K562 (cell line): ENCODE results near the gene SMAD3. TPM values are rescaled to one million over a fixed set of nuclear protein-coding genes. Genes with fewer than 3 reads are reported as not detected.
A peak's percentile ranks its signal among the peaks of the same experiment; 100 is the strongest.

Source experiments
- ATAC-seq: fragments of 200-7000 bp; cut with Tn5 transposase; 3 replicates; pipeline ENCODE4 v1.9.1; 2020; ENCODE audit warnings: moderate library complexity
- BruUV-seq: library from RNA; stranded (reverse); fragments of 400-500 nt; replicated peaks from 2 replicates; lab custom pipeline; 2021; lab: Mats Ljungman, UMichigan
- CTCF ChIA-PET: fragments of 300-600 bp; formaldehyde crosslinking; extraction: SDS; loops from one replicate; lab custom pipeline; 2021; ENCODE audit warnings: low intra/inter-chr PET ratio; lab: Yijun Ruan, JAX
- POLR2A ChIA-PET: fragments of 300-600, 350-650 bp; sonication (Branson Sonifier 250); formaldehyde crosslinking; extraction: SDS; loops from one replicate; lab custom pipeline; 2021; ENCODE audit warnings: antibody characterized with exemption, inconsistent platforms; lab: Yijun Ruan, JAX
- DNase-seq, 4 experiments: peaks; one replicate each; pipeline versions ENCODE4 v3.0.0 to v3.0.0-alpha.2; 2011 to 2018; ENCODE audit warnings: low spot score in 3 of 4, mixed read lengths in 3 of 4; ENCODE audit errors: extremely low read depth in 1 of 4
- FAIRE-seq: peaks from 2 replicates; lab custom pipeline; 2011; peaks lifted over from hg19 to GRCh38; lab: Jason Lieb, UNC
- H2AFZ ChIP-seq: 2 replicates; pipeline ENCODE4 v1.6.0; 2011; ENCODE audit warnings: low read depth, low read length, control low read depth, inconsistent platforms
- H3K27ac ChIP-seq: fragments of 200-600 bp; 3 replicates; pipeline ENCODE4 v1.8.0; 2011; ENCODE audit warnings: low read depth, mild to moderate bottlenecking, control low read depth, inconsistent platforms, low read length, moderate library complexity, mixed read lengths; ENCODE audit errors: extremely low read depth
- H3K27me3 ChIP-seq, 2 experiments: fragments of 300-600 bp in 1 of 2; 2 replicates in 1 of 2; 3 replicates in 1 of 2; pipeline versions ENCODE4 v1.6.0 to v1.8.0; 2011; ENCODE audit warnings: inconsistent platforms in 2 of 2, low read length in 2 of 2, mild to moderate bottlenecking in 1 of 2, mixed read lengths in 1 of 2, moderate library complexity in 1 of 2; ENCODE audit not compliant: control insufficient read depth in 2 of 2, insufficient read depth in 2 of 2
- H3K36me3 ChIP-seq: fragments of 300-600 bp; 3 replicates; pipeline ENCODE4 v1.8.0; 2011; ENCODE audit warnings: mild to moderate bottlenecking, low read length, inconsistent platforms; ENCODE audit not compliant: control insufficient read depth, insufficient read depth
- H3K4me1 ChIP-seq, 2 experiments: fragments of 200-600 bp in 1 of 2; replicated peaks in 1 of 2; 2 replicates in 1 of 2; 3 replicates in 1 of 2; pipeline versions ENCODE4 v1.5.1 to v1.8.0; 2011; ENCODE audit warnings: inconsistent platforms in 2 of 2, low read length in 2 of 2, mild to moderate bottlenecking in 1 of 2, mixed read lengths in 1 of 2, moderate library complexity in 1 of 2; ENCODE audit not compliant: control insufficient read depth in 2 of 2, insufficient read depth in 2 of 2
- H3K4me2 ChIP-seq: 2 replicates; pipeline ENCODE4 v1.6.1; 2011; ENCODE audit warnings: low read length, control low read depth, inconsistent platforms, mixed read lengths; ENCODE audit not compliant: insufficient read depth
- H3K4me3 ChIP-seq: fragments of 200-600 bp; sonication (generic), shearing (Covaris generic); 2 replicates; pipeline ENCODE4 v1.5.1; 2016; ENCODE audit warnings: control low read depth, inconsistent platforms
- H3K79me2 ChIP-seq: fragments of 200-600 bp; 3 replicates; pipeline ENCODE4 v1.8.0; 2011; ENCODE audit warnings: low read length, inconsistent platforms; ENCODE audit not compliant: control insufficient read depth, insufficient read depth
- H3K9ac ChIP-seq, 2 experiments: 2 replicates each; pipeline versions ENCODE4 v1.6.0 to v1.6.1; 2011; ENCODE audit warnings: low read depth in 2 of 2, low read length in 2 of 2, control low read depth in 1 of 2, inconsistent platforms in 1 of 2, mild to moderate bottlenecking in 1 of 2, mixed read lengths in 1 of 2; ENCODE audit not compliant: insufficient read depth in 1 of 2
- H3K9me1 ChIP-seq: one replicate; pipeline ENCODE4 v1.6.0; 2011; ENCODE audit warnings: inconsistent platforms, mild to moderate bottlenecking, low read length, moderate library complexity; ENCODE audit not compliant: control insufficient read depth, insufficient read depth
- H3K9me3 ChIP-seq: replicated peaks from 2 replicates; pipeline ENCODE4 v1.5.1; 2011; ENCODE audit warnings: low read depth, low read length, inconsistent platforms; ENCODE audit not compliant: control insufficient read depth, insufficient read depth
- H4K20me1 ChIP-seq: replicated peaks from 2 replicates; pipeline ENCODE4 v1.6.1; 2011; ENCODE audit warnings: low read length, inconsistent platforms, mixed read lengths; ENCODE audit not compliant: control insufficient read depth, insufficient read depth
- IRF9 ChIP-seq: fragments of 450-650 bp; IDR thresholded peaks from 2 replicates; pipeline ENCODE4 v1.6.1; 2016; ENCODE audit warnings: missing biosample characterization, missing genetic modification characterization
- MGA ChIP-seq: fragments of 450-650 bp; IDR thresholded peaks from 2 replicates; pipeline ENCODE4 v1.6.1; 2016; ENCODE audit warnings: mild to moderate bottlenecking, moderate library complexity
- WGBS: fragments of 100-300 bp; shearing (Covaris generic); methylation state at CpG from one replicate; pipeline ENCODE4 v1.1.6; 2016; ENCODE audit warnings: low coverage, mixed read lengths; ENCODE audit not compliant: insufficient coverage; ENCODE audit errors: missing lambda C conversion rate; 5-methylcytosine and 5-hydroxymethylcytosine counted together
- in situ Hi-C: fragments of 300-500 bp; cut with MboI; formaldehyde crosslinking; loops from 4 replicates; pipeline ENCODE4 v1.15.0; 2018; ENCODE audit warnings: inconsistent platforms, mixed read lengths
- intact Hi-C: fragments of 100-400 bp; cut with micrococcal nuclease; formaldehyde crosslinking; loops from 2 replicates; pipeline ENCODE4 v1.14.2; 2022
- polyA plus RNA-seq, 8 experiments: library from polyadenylated mRNA; depleted of rRNA in 4 of 8; stranded (reverse) in 5 of 8; unstranded in 3 of 8; fragments of >200 nt; fragmentation: Nextera tagmentation in 2 of 8; fragmentation: Illumina TruSeq in 1 of 8; extraction: Ambion mirVana in 2 of 8; extraction: Trizol in 1 of 8; gene quantifications; 2 replicates each; pipeline versions ENCODE4 v1.2.1 to v1.2.3, GENCODE V29; 2011 to 2014; ENCODE audit warnings: inconsistent platforms in 1 of 8, missing spikeins in 1 of 8
- total RNA-seq, 7 experiments: library from RNA; depleted of rRNA in 6 of 7; stranded (reverse); fragments of >200 nt in 6 of 7; fragmentation: Illumina TruSeq in 2 of 7; extraction: Trizol in 2 of 7; gene quantifications; 2 replicates each; pipeline versions ENCODE4 v1.2.1 to v1.2.3, GENCODE V29; 2011 to 2021; ENCODE audit warnings: low replicate concordance in 1 of 7

The SMAD3 gene
- total and polyA plus RNA-seq, 9 of the 15 experiments (the other 6 are each of a cell fraction or from before 2014, with no cell fraction given), result 4.3 to 39.2 (median 11.1) TPM

- H2AFZ ChIP-seq, result 0 out of 2 replicates have a peak overlapping the region, but pooled peaks have one; percentile 23
- TF ChIP-seq IRF9 (no peak), MGA (0 out of 2 replicates have a peak, but pooled peaks have one; percentile 14)
- POLR2A ChIA-PET, result interaction anchor here (0.6 to 1.7 kb wide), 3 partner anchors 10 to 13 kb away, joined by 3 to 6 read pairs (median 5); no protein-coding TSS in a partner anchor
- DNase-seq, result no peak
- H3K79me2 ChIP-seq, result no peaks in the 10 kb centered on the region
- no TSS peak for BruUV-seq
- WGBS, result 58% methylated on average over 7 of the region's 7 CpGs
- H3K27ac ChIP-seq, result peak overlapping the region; percentile 68
- peaks cover 14 to 33% of the 10 kb centered on the region in 2 experiments for H3K4me1 ChIP-seq
- H3K9me3 ChIP-seq, result no peaks in the 10 kb centered on the region
- no peaks in the 10 kb centered on the region for H3K36me3 ChIP-seq
- 0 out of 2 replicates have a peak overlapping the region, but pooled peaks have one; percentile 56 for H3K4me2 ChIP-seq
- no peaks in the 10 kb centered on the region for H3K27me3 ChIP-seq
- CTCF ChIA-PET, result no interaction called here
- no peaks in the 10 kb centered on the region for H4K20me1 ChIP-seq
- no peak for FAIRE-seq
- intact Hi-C loops (no loop called here), in situ Hi-C loops (no loop called here)
- peak overlapping the region; percentile 31 to 73; a peak in 3 of 4 replicates for H3K9ac ChIP-seq
- H3K9me1 ChIP-seq, result no peaks in the 10 kb centered on the region
- ATAC-seq, result peak; percentile 32
- H3K4me3 ChIP-seq, result no peak overlapping the region
Observed at GRCh38 chr15:67023517-67024313, 41.7 kb upstream of the SMAD3 start.
